GM21619 (cell line): ENCODE results near the gene AJAP1.
"Not testable (repeated sequence)": the region's sequence is repeated elsewhere in the genome, so short reads cannot be mapped to it uniquely, and the experiment has no call there.

Experiments used
- ATAC-seq: cut with Tn5 transposase; IDR thresholded peaks from one replicate; pipeline ENCODE4 v1.9.1; 2021; ENCODE audit not compliant: unreplicated experiment

Gene AJAP1, protein sequence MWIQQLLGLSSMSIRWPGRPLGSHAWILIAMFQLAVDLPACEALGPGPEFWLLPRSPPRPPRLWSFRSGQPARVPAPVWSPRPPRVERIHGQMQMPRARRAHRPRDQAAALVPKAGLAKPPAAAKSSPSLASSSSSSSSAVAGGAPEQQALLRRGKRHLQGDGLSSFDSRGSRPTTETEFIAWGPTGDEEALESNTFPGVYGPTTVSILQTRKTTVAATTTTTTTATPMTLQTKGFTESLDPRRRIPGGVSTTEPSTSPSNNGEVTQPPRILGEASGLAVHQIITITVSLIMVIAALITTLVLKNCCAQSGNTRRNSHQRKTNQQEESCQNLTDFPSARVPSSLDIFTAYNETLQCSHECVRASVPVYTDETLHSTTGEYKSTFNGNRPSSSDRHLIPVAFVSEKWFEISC

DNA sequence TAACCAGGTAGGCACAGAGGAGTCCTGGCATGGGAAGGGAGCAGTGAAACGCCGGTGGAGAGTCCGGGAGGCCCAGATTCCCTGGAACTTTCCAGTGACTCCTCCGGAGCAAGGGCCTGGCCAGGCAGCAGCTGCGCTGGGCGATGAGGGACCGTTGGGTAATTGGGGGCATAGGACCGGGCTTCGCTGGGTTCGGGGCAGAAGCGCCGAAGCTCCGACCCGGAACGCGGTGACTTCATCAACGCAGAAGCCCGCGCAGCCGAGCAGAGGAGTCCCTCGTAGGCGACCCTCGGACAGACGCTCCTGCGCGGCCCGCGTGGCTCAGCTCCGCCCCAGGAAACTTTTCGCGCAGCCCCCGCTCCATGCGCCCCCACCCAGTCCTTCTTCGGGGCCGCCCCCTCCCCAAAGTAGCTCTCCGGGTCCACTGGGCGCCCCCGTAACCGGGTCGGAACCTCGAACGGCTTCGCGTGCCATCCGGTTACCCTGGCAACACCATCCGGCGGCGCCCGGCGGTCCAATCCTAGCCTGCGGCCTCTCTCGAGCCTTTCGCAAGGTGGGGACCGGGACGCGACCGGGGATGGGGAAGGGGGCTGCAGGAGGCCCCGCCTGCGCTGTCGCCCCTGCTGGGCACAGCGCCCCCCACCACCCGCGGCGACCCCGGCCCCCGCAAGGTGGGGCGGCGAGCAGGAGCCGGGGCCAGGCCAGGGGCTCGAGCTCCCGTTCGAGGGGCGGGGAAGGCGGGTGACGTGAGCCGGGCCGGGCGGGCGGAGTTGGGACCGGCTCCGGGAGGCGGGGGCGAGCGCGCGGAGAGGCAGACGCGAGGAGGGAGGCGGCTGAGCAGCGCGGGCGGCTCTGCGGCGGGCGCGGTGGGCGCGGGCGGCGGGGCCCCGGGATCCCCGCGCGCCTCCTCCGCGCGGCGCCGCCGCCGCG lies at the start of gene AJAP1:
Gene AJAP1 (plus strand): TSS at position 814 of the 930 bp plus-strand sequence. CDS start 817 bp downstream, outside the sequence.
- no peak for ATAC-seq

DNA sequence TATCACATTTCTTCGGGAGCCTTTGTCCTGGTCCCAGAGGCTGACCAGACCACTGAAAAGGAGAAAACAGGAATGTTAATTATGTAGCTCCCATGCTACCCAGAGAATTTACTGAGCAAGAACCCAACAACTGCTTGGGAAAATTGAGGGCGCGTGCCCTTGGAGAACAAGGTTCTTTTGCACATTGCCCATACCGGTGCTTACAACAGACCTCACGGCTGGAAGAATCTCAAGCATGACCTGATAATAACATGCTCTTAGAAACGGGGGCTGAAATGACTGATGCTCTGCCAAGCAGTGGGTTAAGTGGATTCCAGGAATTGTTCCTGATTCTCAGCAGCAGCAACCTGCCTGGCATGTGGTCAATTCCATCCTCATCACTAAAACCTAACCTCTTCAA lies 49.3 kb upstream of the AJAP1 start:
- no peak for ATAC-seq

GRCh38 chr1:4611563-4612341 lies 42.7 kb upstream of the AJAP1 start:
- ATAC-seq = no peak

- ATAC-seq = no peak
These were observed 41.4 kb upstream of the AJAP1 start for GRCh38 chr1:4612991-4613390.

DNA sequence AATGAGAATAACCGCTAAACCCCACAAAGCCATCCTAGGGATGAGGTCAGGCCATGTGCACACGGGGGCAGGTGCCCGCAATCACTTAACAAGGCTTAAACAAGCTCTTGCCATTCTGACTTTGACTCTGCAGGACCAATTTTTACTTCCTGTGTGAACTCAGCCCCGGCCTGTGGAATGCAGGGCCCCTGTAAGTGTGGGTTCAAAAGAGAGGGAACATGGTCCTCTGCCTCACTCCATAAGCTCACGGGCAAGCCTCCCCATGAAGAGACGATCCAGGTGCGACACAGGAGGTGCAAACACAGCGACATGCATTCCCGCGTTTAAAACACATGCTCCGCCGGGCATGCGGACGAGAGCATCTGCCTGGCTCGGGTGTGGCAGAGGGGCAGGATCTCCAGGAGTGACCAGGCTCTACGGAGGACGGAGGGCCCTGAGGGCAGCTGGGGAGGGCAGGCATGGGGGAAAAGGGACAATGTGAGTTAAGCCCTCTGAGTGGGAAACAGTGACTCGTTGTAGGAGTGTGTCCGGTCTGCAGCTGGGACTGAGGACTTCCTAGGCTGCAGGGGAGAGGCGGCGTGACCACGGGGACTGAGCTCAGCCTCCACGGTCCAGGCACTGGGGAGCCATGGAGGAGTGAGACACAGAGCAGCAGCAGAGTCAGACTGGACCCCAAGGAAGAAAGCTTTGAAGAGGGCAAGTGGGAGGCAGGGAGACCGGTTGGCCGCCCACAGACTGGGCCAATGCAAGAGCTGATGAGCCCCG lies 40.6 kb upstream of the AJAP1 start:
- ATAC-seq = no peak

GRCh38 chr1:4614371-4615137 lies 39.9 kb upstream of the AJAP1 start:
- ATAC-seq = no peak

GRCh38 chr1:4615138-4615470 lies 39.3 kb upstream of the AJAP1 start:
- no peak for ATAC-seq

DNA sequence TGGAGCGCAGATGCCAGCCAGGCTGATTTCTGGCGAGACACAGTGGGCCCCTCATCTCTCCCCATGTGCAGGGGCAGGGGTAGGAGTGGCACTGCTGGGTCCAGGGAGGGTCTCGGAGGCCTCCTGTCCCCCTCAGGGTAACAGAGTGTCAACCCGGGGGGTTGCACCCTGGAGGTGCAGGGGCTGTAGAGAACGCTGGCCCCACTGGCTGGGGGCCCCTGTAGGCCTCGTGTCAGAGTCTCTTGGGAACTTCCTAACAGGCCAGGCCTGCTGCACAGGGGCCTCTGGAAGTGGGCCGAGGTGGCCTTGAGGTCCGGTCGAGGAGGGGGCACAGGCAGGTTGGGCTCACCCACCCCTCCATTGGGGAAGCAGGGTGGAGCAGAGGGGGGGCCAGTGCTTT lies 38.9 kb upstream of the AJAP1 start:
- ATAC-seq = no peak

- no peak for ATAC-seq
These were observed 37.5 kb upstream of the AJAP1 start for GRCh38 chr1:4616831-4617465.

DNA sequence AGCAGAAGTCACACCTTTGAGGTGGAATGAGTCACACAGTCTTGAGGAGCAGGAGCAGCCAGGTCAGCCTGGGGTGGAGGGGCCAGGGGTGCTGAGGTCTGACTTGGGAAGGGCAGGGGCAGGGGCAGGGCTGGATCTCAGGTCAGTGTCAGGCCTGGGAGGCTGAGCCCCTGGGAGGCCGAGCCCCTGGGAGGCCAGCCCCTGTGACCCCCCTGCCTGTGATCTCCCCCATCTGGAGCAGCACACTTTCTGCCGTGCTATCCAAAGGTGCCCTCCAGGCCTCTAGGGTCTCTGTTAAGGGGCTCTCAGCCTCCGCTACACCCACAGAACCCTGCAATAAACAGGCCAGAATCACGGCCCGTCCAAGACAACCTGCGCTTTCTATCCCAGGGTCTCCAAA lies 36.9 kb upstream of the AJAP1 start:
- ATAC-seq = no peak

DNA sequence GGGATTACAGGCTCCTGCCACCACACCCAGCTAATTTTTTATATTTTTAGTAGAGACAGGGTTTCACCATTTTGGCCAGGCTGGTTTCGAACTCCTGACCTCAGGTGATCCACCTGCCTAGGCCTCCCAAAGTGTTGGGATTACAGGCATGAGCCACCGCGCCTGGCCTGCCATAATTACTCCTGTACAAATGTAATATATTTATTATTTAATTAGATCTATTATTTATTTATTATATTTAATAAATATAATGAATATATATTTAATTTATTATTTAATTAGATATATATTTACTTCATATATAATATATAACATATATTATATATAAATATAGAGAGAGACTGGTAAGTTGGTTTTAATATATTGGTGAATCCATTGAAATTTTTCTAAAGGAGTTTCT lies 35.6 kb upstream of the AJAP1 start:
- ATAC-seq = not testable (repeated sequence)

- no peak for ATAC-seq
These were observed 32.8 kb upstream of the AJAP1 start for GRCh38 chr1:4621646-4622045.

GRCh38 chr1:4622821-4623220 lies 31.6 kb upstream of the AJAP1 start:
- no peak for ATAC-seq

- no peak for ATAC-seq
These were observed 30.2 kb upstream of the AJAP1 start for GRCh38 chr1:4624141-4624715.

DNA sequence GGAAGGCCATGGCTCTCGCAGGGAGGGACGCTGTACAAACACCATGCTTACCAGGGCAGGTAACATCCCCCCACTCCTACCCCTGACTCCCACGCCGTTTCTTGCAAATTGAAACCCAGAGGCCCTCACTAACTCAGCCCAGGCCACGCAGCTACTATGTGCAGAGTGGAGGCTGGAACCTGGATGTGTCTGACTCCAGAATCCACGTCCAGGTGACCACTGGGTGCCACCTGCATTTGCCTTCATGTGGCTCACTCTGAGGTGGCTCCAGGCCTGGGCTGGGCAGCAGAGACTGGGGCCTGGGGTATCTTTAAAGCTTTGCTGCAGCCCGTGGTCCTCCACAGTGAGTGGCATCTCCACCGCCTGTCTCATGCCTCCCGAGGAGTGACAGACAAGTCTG lies 29.6 kb upstream of the AJAP1 start:
- ATAC-seq = no peak

GRCh38 chr1:4626061-4626460 lies 28.3 kb upstream of the AJAP1 start:
- no peak for ATAC-seq

- ATAC-seq = no peak
These were observed 27.7 kb upstream of the AJAP1 start for GRCh38 chr1:4626560-4627319.

DNA sequence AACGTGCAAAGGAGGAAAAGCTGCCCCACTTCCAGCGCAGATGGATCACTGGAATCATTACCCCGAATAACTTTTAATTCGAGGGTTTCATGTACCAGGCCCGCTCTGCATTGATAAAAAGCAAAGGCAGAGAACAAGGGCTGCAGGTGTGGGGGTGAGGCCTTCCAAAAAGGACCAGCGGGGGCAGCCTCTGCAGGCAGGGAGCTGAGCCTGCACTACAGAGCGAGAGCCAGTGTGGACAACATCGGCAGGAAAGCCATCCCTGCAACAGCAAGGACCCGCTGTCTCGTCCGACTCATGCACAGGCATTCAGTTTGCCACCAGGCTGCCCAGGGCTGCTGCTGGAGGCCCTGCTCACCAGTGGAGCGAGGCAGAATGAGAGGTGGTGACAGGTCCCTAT lies 27.1 kb upstream of the AJAP1 start:
- no peak for ATAC-seq
